Neural cell (in vitro differentiated cells): ENCODE data around the gene OR2T11.

Source experiments
- CTCF ChIP-seq: fragments of 450-650 bp; IDR thresholded peaks from 2 replicates; pipeline ENCODE4 v1.5.1; 2014; ENCODE audit warnings: antibody characterized with exemption, mild to moderate bottlenecking, moderate library complexity; ENCODE audit not compliant: poor library complexity, severe bottlenecking
- TAF1 ChIP-seq: IDR thresholded peaks from 2 replicates; pipeline ENCODE4 v1.6.1; 2012; ENCODE audit warnings: low read depth

DNA sequence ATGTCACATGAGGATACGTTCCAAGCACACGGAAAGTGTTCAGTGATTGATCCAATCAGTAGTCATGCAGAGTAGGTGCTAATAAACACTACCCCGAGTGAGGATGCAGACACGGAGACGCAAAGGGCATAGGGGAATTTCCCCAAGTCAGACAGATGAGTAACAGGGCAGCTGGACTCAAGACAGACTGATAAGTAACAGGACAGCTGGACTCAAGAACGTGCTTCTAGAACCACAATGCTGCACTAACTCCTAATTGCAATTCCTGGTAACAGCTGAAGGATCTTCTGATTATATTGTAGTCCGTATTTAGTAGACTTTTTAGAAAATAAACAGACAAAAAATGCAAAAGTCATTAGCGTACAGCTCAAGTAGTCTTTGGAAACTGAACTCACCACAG lies 35.5 kb downstream of the OR2T11 start:
- TF ChIP-seq CTCF = no peak
- TF ChIP-seq TAF1 = no peak
